Endothelial cell of umbilical vein (primary cell): ENCODE data around the gene SLCO2A1. TPM values are rescaled to one million over a fixed set of nuclear protein-coding genes. Genes with fewer than 3 reads are reported as not detected.

Source experiments
- BruUV-seq: library from RNA; stranded (reverse); fragments of 400-500 nt; replicated peaks from 2 replicates; lab custom pipeline; 2021; lab: Mats Ljungman, UMichigan
- CTCF ChIA-PET: fragments of 300-600, 350-600 bp; sonication (Branson Sonifier 250); formaldehyde crosslinking; loops from one replicate; lab custom pipeline; 2021; ENCODE audit warnings: antibody characterized with exemption, inconsistent platforms; lab: Charles Lee
- POLR2A ChIA-PET: fragments of 300-600, 350-600 bp; sonication (Branson Sonifier 250); formaldehyde crosslinking; loops from one replicate; lab custom pipeline; 2021; ENCODE audit warnings: antibody characterized with exemption, inconsistent platforms; lab: Charles Lee
- DNase-seq: peaks from one replicate; pipeline ENCODE4 v3.0.0-alpha.2; 2011; ENCODE audit warnings: low read depth, low spot score
- FAIRE-seq: peaks from 2 replicates; lab custom pipeline; 2011; peaks lifted over from hg19 to GRCh38; lab: Jason Lieb, UNC
- H2AFZ ChIP-seq: 2 replicates; pipeline ENCODE4 v1.6.0; 2012; ENCODE audit warnings: low read depth, low read length, control low read depth, inconsistent platforms
- H3K27ac ChIP-seq: 2 replicates; pipeline ENCODE4 v1.5.1; 2011; ENCODE audit warnings: low read depth, mild to moderate bottlenecking, control low read depth, low read length, moderate library complexity; ENCODE audit not compliant: insufficient read depth
- H3K27me3 ChIP-seq, 2 experiments: 2 replicates each; pipeline versions ENCODE4 v1.6.0 to v1.6.1; 2011; ENCODE audit warnings: low read length in 2 of 2, mixed read lengths in 1 of 2; ENCODE audit not compliant: control insufficient read depth in 2 of 2, insufficient read depth in 2 of 2
- H3K36me3 ChIP-seq, 2 experiments: 2 replicates in 1 of 2; 3 replicates in 1 of 2; pipeline ENCODE4 v1.5.1; 2011; ENCODE audit warnings: low read length in 2 of 2, mild to moderate bottlenecking in 1 of 2, moderate library complexity in 1 of 2; ENCODE audit not compliant: control insufficient read depth in 2 of 2, insufficient read depth in 2 of 2; ENCODE audit errors: extremely low read depth in 1 of 2
- H3K4me1 ChIP-seq: 3 replicates; pipeline ENCODE4 v1.5.1; 2011; ENCODE audit warnings: mild to moderate bottlenecking, low read length; ENCODE audit not compliant: control insufficient read depth, insufficient read depth; ENCODE audit errors: extremely low read depth
- H3K4me2 ChIP-seq: 2 replicates; pipeline ENCODE4 v1.6.1; 2011; ENCODE audit warnings: low read length, control low read depth, mixed read lengths; ENCODE audit not compliant: insufficient read depth
- H3K4me3 ChIP-seq, 3 experiments: fragments of 200-600 bp in 1 of 3; sonication (generic), shearing (Covaris generic) in 1 of 3; replicated peaks in 1 of 3; 2 replicates each; pipeline ENCODE4 v1.5.1; 2011 to 2016; ENCODE audit warnings: control low read depth in 3 of 3, low read length in 3 of 3, mild to moderate bottlenecking in 2 of 3, inconsistent platforms in 1 of 3, low read depth in 1 of 3, moderate library complexity in 1 of 3; ENCODE audit not compliant: insufficient read depth in 1 of 3
- H3K79me2 ChIP-seq: 2 replicates; pipeline ENCODE4 v1.6.0; 2012; ENCODE audit warnings: low read length, inconsistent platforms; ENCODE audit not compliant: control insufficient read depth, insufficient read depth
- H3K9ac ChIP-seq: replicated peaks from 2 replicates; pipeline ENCODE3; 2011; ENCODE audit warnings: low read length, control low read depth; ENCODE audit not compliant: insufficient read depth; ENCODE audit errors: extremely low read depth
- H3K9me1 ChIP-seq: replicated peaks from 3 replicates; pipeline ENCODE4 v1.6.0; 2011; ENCODE audit warnings: mild to moderate bottlenecking, low read length; ENCODE audit not compliant: control insufficient read depth, insufficient read depth; ENCODE audit errors: extremely low read depth
- H3K9me3 ChIP-seq: replicated peaks from 2 replicates; pipeline ENCODE4 v1.5.1; 2012; ENCODE audit warnings: low read length, inconsistent platforms; ENCODE audit not compliant: control insufficient read depth, insufficient read depth
- H4K20me1 ChIP-seq: replicated peaks from 2 replicates; pipeline ENCODE3; 2011; ENCODE audit warnings: mild to moderate bottlenecking, low read length; ENCODE audit not compliant: control insufficient read depth, insufficient read depth; ENCODE audit errors: extremely low read depth
- CTCF ChIP-seq, 2 donors: IDR thresholded peaks; 1 replicate in 1 of 2; 2 replicates in 1 of 2; pipeline ENCODE4 v1.5.1; 2011; ENCODE audit warnings: low read length in 2 of 2, mild to moderate bottlenecking in 2 of 2, moderate library complexity in 2 of 2, control low read depth in 1 of 2, inconsistent platforms in 1 of 2, low read depth in 1 of 2; ENCODE audit not compliant: insufficient read depth in 1 of 2; ENCODE audit errors: extremely low read depth in 1 of 2
- EZH2 ChIP-seq: IDR thresholded peaks from 2 replicates; pipeline ENCODE4 v1.6.1; 2012; ENCODE audit warnings: borderline replicate concordance, low read depth, mild to moderate bottlenecking, moderate library complexity, low read length, inconsistent platforms; ENCODE audit not compliant: severe bottlenecking
- FOS ChIP-seq: IDR thresholded peaks from 2 replicates; pipeline ENCODE4 v1.6.1; 2011; ENCODE audit warnings: mild to moderate bottlenecking, low read length, moderate library complexity, borderline replicate concordance; ENCODE audit not compliant: insufficient read depth
- GATA2 ChIP-seq: IDR thresholded peaks from 2 replicates; pipeline ENCODE4 v1.7.0; 2011; ENCODE audit warnings: low read depth, mild to moderate bottlenecking, moderate library complexity, mixed read lengths, low read length; ENCODE audit not compliant: insufficient read length, insufficient read depth
- JUN ChIP-seq: IDR thresholded peaks from 2 replicates; pipeline ENCODE4 v1.6.1; 2011; ENCODE audit warnings: borderline replicate concordance, low read depth; ENCODE audit not compliant: insufficient read length, insufficient read depth
- MYC ChIP-seq: IDR thresholded peaks from one replicate; pipeline ENCODE4 v1.6.1; 2011; ENCODE audit warnings: mild to moderate bottlenecking, low read depth, low read length
- POLR2A ChIP-seq: IDR thresholded peaks from 2 replicates; pipeline ENCODE4 v1.6.1; 2012; ENCODE audit warnings: low read depth, mild to moderate bottlenecking, control low read depth, low read length
- POLR2AphosphoS5 ChIP-seq: IDR thresholded peaks from 2 replicates; pipeline ENCODE4 v1.6.1; 2012; ENCODE audit warnings: low read depth, mild to moderate bottlenecking, control low read depth, low read length, moderate library complexity; ENCODE audit not compliant: insufficient read depth
- dilution Hi-C: fragments of 300-500 bp; cut with MboI; formaldehyde crosslinking; loops from one replicate; pipeline ENCODE4 v1.15.0; 2019; ENCODE audit warnings: low sequenced_read_pairs; ENCODE audit not compliant: extremely low pct_ligation_motif_present
- intact Hi-C: fragments of 100-400 bp; cut with micrococcal nuclease; formaldehyde crosslinking; loops from one replicate; pipeline ENCODE4 v1.10.0; 2022
- polyA plus RNA-seq, 4 experiments: library from polyadenylated mRNA; depleted of rRNA in 3 of 4; stranded (reverse) in 3 of 4; unstranded in 1 of 4; fragments of >200 nt; gene quantifications; 2 replicates each; pipeline versions ENCODE4 v1.2.1 to v1.2.3, GENCODE V29; 2011 to 2012; ENCODE audit warnings: missing spikeins in 1 of 4
- total RNA-seq: library from RNA; stranded (reverse); gene quantifications from 2 replicates; pipeline ENCODE4 v1.2.3, GENCODE V29; 2021
- TF ChIP-seq, protein P1 (sequence below): IDR thresholded peaks from 2 replicates; pipeline ENCODE4 v1.6.1; 2011; ENCODE audit not compliant: insufficient read depth, insufficient read length

The SLCO2A1 gene
- total and polyA plus RNA-seq, 2 donors (not counting 3 experiments of a cell fraction or from before 2014, with no cell fraction given): 1.4 to 11.9 TPM

GRCh38 chr3:133887074-133887802 lies 142.5 kb downstream of the SLCO2A1 start:
- intact Hi-C loops: no loop called here
- no peak overlapping the region for H3K4me2 ChIP-seq
- H3K27ac ChIP-seq: no peak overlapping the region
- no peaks in the 10 kb centered on the region for H3K9me3 ChIP-seq
- POLR2A ChIA-PET: no interaction called here
- no peak overlapping the region for H2AFZ ChIP-seq
- no peaks in the 10 kb centered on the region for H3K36me3 ChIP-seq
- no peaks in the 10 kb centered on the region for H4K20me1 ChIP-seq
- dilution Hi-C loops: no loop called here
- H3K9me1 ChIP-seq: no peaks in the 10 kb centered on the region
- no peak for DNase-seq
- no TSS peak for BruUV-seq
- H3K27me3 ChIP-seq: peaks cover 0 to 4% of the 10 kb centered on the region in 2 experiments
- no peaks in the 10 kb centered on the region for H3K4me1 ChIP-seq
- CTCF ChIA-PET: interaction anchor here (1.2 to 1.3 kb wide), 3 partner anchors 8 to 325 kb away, joined by 3 read pairs; no protein-coding TSS in a partner anchor
- no peak overlapping the region for H3K4me3 ChIP-seq
- H3K9ac ChIP-seq: no peak overlapping the region
- no peak for FAIRE-seq
- H3K79me2 ChIP-seq: no peaks in the 10 kb centered on the region
- TF ChIP-seq FOS (no peak), EZH2 (no peak), GATA2 (no peak), POLR2AphosphoS5 (no peak), JUN (no peak), MYC (no peak), POLR2A (no peak), CTCF (IDR thresholded peaks at IDR 0.05; ENCODE audit: extremely low read depth in 1 of 2, insufficient read depth in 1 of 2, low read depth in 1 of 2, low read length in 2 of 2) (no peak)
- TF ChIP-seq, protein P1, sequence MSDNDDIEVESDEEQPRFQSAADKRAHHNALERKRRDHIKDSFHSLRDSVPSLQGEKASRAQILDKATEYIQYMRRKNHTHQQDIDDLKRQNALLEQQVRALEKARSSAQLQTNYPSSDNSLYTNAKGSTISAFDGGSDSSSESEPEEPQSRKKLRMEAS: no peak
